ENCODE data around the gene KRT35.

The KRT35 gene

GRCh38 chr17:41457676-41458075 is 23.3 kb downstream of the KRT35 start:
- no peak for DNase-seq (ENCODE audit: low spot score)
- TF ChIP-seq, protein P1, sequence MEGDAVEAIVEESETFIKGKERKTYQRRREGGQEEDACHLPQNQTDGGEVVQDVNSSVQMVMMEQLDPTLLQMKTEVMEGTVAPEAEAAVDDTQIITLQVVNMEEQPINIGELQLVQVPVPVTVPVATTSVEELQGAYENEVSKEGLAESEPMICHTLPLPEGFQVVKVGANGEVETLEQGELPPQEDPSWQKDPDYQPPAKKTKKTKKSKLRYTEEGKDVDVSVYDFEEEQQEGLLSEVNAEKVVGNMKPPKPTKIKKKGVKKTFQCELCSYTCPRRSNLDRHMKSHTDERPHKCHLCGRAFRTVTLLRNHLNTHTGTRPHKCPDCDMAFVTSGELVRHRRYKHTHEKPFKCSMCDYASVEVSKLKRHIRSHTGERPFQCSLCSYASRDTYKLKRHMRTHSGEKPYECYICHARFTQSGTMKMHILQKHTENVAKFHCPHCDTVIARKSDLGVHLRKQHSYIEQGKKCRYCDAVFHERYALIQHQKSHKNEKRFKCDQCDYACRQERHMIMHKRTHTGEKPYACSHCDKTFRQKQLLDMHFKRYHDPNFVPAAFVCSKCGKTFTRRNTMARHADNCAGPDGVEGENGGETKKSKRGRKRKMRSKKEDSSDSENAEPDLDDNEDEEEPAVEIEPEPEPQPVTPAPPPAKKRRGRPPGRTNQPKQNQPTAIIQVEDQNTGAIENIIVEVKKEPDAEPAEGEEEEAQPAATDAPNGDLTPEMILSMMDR (IDR thresholded peaks at IDR 0.05; ENCODE audit: borderline replicate concordance, control extremely low read depth, extremely low read depth, insufficient read depth, missing control alignments): no peak
- in situ Hi-C loops (cut with MboI; ENCODE audit: low sequenced_read_pairs, unreplicated experiment): no loop called here

DNA sequence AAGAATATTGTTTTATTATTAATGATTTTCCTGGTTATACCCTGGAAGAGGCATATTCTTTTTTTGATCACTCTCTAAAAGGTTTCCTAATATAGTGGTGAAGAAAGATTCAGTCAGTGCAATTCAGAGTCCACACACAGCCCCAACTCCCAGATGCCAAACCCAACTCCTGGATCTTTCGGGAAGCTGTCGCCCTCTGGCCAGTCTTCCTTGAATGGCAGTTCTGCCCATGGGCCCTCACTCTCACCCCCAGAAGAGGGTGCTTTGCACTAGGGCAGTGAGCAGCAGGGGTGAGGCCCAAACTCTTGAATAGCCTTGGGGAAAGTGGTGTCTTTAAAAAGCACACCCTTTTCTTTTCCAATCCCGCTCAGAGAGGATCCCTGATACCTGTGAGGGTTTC is 24.7 kb downstream of the KRT35 start:
- no peak for DNase-seq (ENCODE audit: low spot score)
- in situ Hi-C loops (cut with MboI; ENCODE audit: low sequenced_read_pairs, unreplicated experiment): no loop called here
- TF ChIP-seq, protein P1 (IDR thresholded peaks at IDR 0.05; ENCODE audit: borderline replicate concordance, control extremely low read depth, extremely low read depth, insufficient read depth, missing control alignments): no peak

- DNase-seq (ENCODE audit: low spot score): no peak
- in situ Hi-C loops (cut with MboI; ENCODE audit: low sequenced_read_pairs, unreplicated experiment): no loop called here
Measured at GRCh38 chr17:41455236-41455635, 25.7 kb downstream of the KRT35 start.

GRCh38 chr17:41453066-41453465 is 27.9 kb downstream of the KRT35 start:
- no peak for DNase-seq (ENCODE audit: low spot score)
- in situ Hi-C loops (cut with MboI; ENCODE audit: low sequenced_read_pairs, unreplicated experiment): no loop called here
- TF ChIP-seq, protein P1 (IDR thresholded peaks at IDR 0.05; ENCODE audit: borderline replicate concordance, control extremely low read depth, extremely low read depth, insufficient read depth, missing control alignments): no peak

More at GRCh38 chr17:41455236-41455635, 25.7 kb downstream of the KRT35 start:
- TF ChIP-seq, protein P1 (IDR thresholded peaks at IDR 0.05; ENCODE audit: borderline replicate concordance, control extremely low read depth, extremely low read depth, insufficient read depth, missing control alignments): no peak

DNA sequence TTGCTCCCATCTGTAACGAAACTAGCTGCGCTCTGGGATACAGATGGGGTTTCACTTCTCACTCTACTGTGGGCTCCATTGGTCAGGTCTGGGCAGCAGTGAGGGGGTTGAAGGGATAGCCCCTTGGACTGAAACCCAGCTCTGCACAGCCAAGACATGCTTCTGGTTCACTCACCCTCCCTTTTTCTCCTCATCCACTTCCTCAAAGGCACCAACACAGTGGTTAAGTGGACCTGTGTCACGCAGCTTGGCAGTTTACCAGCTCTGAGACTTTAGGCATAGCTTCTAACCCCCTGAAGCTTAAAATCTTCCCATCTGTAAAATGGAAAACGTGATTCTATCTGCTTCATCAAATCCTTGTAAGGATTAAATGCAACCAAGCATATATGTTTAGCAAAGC is 28.7 kb downstream of the KRT35 start:
- TF ChIP-seq, protein P1 (IDR thresholded peaks at IDR 0.05; ENCODE audit: borderline replicate concordance, control extremely low read depth, extremely low read depth, insufficient read depth, missing control alignments): no peak
- DNase-seq (ENCODE audit: low spot score): no peak

GRCh38 chr17:41451154-41451728 is 29.7 kb downstream of the KRT35 start:
- DNase-seq (ENCODE audit: low spot score): no peak
- TF ChIP-seq, protein P1 (IDR thresholded peaks at IDR 0.05; ENCODE audit: borderline replicate concordance, control extremely low read depth, extremely low read depth, insufficient read depth, missing control alignments): no peak
- in situ Hi-C loops (cut with MboI; ENCODE audit: low sequenced_read_pairs, unreplicated experiment): no loop called here

More for the DNA sequence above, 28.7 kb downstream of the KRT35 start:
- in situ Hi-C loops (cut with MboI; ENCODE audit: low sequenced_read_pairs, unreplicated experiment): no loop called here
